ENCODE measurements around the gene DDX11. TPM values are rescaled to one million over a fixed set of nuclear protein-coding genes. Genes with fewer than 3 reads are reported as not detected.
"Not testable (repeated sequence)": the region's sequence is repeated elsewhere in the genome, so short reads cannot be mapped to it uniquely, and the experiment has no call there.

Gene DDX11
- polyA plus RNA-seq, 1 of the 3 experiments (the other 2 are of a cell fraction): 33.4 TPM

DNA sequence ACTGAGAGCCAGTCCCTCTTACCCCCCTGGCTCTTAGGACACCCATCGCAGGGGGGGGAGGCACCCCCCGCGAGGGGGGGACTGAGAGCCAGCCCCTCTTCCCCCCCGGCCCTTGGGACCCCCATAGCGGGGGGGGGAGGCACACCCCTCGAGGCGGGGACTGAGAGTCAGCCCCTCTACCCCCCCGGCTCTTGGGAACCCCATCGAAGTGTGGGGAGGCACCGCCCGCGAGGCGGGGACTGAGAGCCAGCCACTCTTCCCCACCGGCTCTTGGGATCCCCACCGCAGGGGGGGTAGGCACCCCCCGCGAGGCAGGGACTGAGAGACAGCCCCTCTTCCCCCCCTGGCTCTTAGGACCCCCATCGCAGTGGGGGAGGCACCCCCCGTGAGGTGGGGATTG is 48.8 kb downstream of the DDX11 start:
- POLR2A ChIA-PET: no interaction called here

DNA sequence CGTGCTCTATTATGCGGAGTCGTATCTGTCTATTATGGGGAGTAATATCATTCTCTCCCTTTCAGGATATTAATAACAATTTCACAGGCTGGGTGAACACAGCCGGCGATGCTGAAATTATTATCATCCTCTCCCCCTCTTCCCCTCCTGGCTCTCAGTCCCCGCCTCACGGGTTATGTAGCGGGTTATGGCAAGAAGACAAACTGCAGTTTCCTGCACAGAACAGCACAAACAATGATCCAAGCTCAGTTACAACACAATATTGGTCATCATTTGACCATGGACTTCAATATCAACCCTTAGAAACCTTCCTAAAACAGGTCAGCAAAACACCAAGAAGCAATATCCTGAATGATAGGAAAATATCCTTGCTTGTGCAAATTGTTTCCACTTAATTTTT is 50.5 kb downstream of the DDX11 start:
- not testable (repeated sequence) for H3K79me2 ChIP-seq (ENCODE audit: insufficient read depth)

More for the DNA sequence above, 48.8 kb downstream of the DDX11 start:
- Histone ChIP-seq H3F3A (replicated peaks; ENCODE audit: insufficient read depth) (no peaks in the 10 kb centered on the region), H3K27me3 (ENCODE audit: insufficient read depth) (no peaks in the 10 kb centered on the region; the same call in 1 of the 2 replicates), H3K9ac (no peak overlapping the region), H3K27ac (ENCODE audit: low read depth in 2 of 2, low read length in 1 of 2) (no peak overlapping the region), H2AFZ (ENCODE audit: low read depth) (no peak overlapping the region), H3K9me3 (no peaks in the 10 kb centered on the region), H3K79me2 (ENCODE audit: insufficient read depth) (no peaks in the 10 kb centered on the region), H3K4me3 (ENCODE audit: low read depth in 2 of 2, low read length in 1 of 2) (no peak overlapping the region), H3K4me2 (no peak overlapping the region), H4K20me1 (ENCODE audit: insufficient read depth) (no peaks in the 10 kb centered on the region), H3K9me2 (no peaks in the 10 kb centered on the region), H3K4me1 (ENCODE audit: control insufficient read depth in 1 of 2, insufficient read depth in 2 of 2, low read depth in 1 of 2, low read length in 1 of 2) (peaks cover 0 to 25% of the 10 kb centered on the region in 2 experiments; a peak in 1 of 4 replicates), H3K36me3 (replicated peaks in 1 of 2; ENCODE audit: control insufficient read depth in 1 of 2, insufficient read depth in 2 of 2, low read length in 1 of 2) (no peaks in the 10 kb centered on the region)
- 83% methylated on average over 7 of the region's 19 CpGs for WGBS (ENCODE audit: low lambda C conversion rate)
- DNase-seq: no peak
- TF ChIP-seq MEF2A (IDR thresholded peaks at IDR 0.05; ENCODE audit: borderline replicate concordance, low read depth) (no peak), EP300 (IDR thresholded peaks at IDR 0.05; ENCODE audit: borderline replicate concordance in 1 of 2, low read depth in 1 of 2, low read length in 1 of 2) (no peak), MXI1 (IDR thresholded peaks at IDR 0.05; ENCODE audit: low read depth, low read length) (no peak), FOSL2 (IDR thresholded peaks at IDR 0.05; ENCODE audit: borderline replicate concordance, low read depth) (no peak), RAD21 (IDR thresholded peaks at IDR 0.05; ENCODE audit: low read length) (no peak), ELF1 (IDR thresholded peaks at IDR 0.05) (no peak)
- TF ChIP-seq, protein P1, sequence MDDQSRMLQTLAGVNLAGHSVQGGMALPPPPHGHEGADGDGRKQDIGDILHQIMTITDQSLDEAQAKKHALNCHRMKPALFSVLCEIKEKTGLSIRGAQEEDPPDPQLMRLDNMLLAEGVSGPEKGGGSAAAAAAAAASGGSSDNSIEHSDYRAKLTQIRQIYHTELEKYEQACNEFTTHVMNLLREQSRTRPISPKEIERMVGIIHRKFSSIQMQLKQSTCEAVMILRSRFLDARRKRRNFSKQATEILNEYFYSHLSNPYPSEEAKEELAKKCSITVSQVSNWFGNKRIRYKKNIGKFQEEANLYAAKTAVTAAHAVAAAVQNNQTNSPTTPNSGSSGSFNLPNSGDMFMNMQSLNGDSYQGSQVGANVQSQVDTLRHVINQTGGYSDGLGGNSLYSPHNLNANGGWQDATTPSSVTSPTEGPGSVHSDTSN (IDR thresholded peaks at IDR 0.05): no peak
- TF ChIP-seq, protein P2, sequence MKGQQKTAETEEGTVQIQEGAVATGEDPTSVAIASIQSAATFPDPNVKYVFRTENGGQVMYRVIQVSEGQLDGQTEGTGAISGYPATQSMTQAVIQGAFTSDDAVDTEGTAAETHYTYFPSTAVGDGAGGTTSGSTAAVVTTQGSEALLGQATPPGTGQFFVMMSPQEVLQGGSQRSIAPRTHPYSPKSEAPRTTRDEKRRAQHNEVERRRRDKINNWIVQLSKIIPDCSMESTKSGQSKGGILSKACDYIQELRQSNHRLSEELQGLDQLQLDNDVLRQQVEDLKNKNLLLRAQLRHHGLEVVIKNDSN (IDR thresholded peaks at IDR 0.05; ENCODE audit: borderline replicate concordance, low read depth): no peak
- CTCF ChIA-PET: no interaction called here

DNA sequence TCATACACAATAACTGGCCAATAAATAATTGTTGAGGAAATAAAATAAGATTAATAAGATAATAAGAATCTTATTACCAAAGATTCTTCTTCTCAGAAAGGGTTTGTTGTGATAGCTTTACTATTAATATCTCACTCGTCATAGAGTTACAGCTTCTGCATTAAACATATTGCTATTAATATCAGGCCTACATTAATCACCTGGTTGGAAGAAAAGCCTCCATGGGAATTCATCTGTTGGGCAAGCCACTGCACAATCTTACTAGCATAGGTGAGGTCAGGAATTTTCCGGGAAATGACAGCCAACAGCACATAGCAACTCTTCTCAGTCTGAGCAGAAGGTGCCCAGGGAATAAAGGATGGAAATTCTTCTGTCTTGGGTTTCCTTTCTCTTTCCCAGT is 51.5 kb downstream of the DDX11 start:
- H3K4me2 ChIP-seq; H3K9me3 ChIP-seq; H4K20me1 ChIP-seq (ENCODE audit: insufficient read depth); H3F3A ChIP-seq (replicated peaks; ENCODE audit: insufficient read depth); H3K9me2 ChIP-seq; H3K27ac ChIP-seq (ENCODE audit: low read depth in 2 of 2, low read length in 1 of 2); H3K9ac ChIP-seq; H3K79me2 ChIP-seq (ENCODE audit: insufficient read depth); H3K4me3 ChIP-seq (ENCODE audit: low read depth in 2 of 2, low read length in 1 of 2); H3K27me3 ChIP-seq (ENCODE audit: insufficient read depth); H3K36me3 ChIP-seq (replicated peaks in 1 of 2; ENCODE audit: control insufficient read depth in 1 of 2, insufficient read depth in 2 of 2, low read length in 1 of 2); DNase-seq; POLR2A ChIA-PET; CTCF ChIA-PET; H3K4me1 ChIP-seq (ENCODE audit: control insufficient read depth in 1 of 2, insufficient read depth in 2 of 2, low read depth in 1 of 2, low read length in 1 of 2); H2AFZ ChIP-seq (ENCODE audit: low read depth): not testable (repeated sequence)
- 78% methylated on average over 1 of the region's 2 CpGs for WGBS (ENCODE audit: low lambda C conversion rate)

More for the DNA sequence above, 50.5 kb downstream of the DDX11 start:
- H3K27me3 ChIP-seq (ENCODE audit: insufficient read depth); CTCF ChIA-PET; H3K9ac ChIP-seq; DNase-seq; H3K4me1 ChIP-seq (ENCODE audit: control insufficient read depth in 1 of 2, insufficient read depth in 2 of 2, low read depth in 1 of 2, low read length in 1 of 2); H3F3A ChIP-seq (replicated peaks; ENCODE audit: insufficient read depth); H3K4me3 ChIP-seq (ENCODE audit: low read depth in 2 of 2, low read length in 1 of 2); H3K9me2 ChIP-seq; H3K4me2 ChIP-seq; H3K9me3 ChIP-seq; H4K20me1 ChIP-seq (ENCODE audit: insufficient read depth); H3K36me3 ChIP-seq (replicated peaks in 1 of 2; ENCODE audit: control insufficient read depth in 1 of 2, insufficient read depth in 2 of 2, low read length in 1 of 2); POLR2A ChIA-PET; H2AFZ ChIP-seq (ENCODE audit: low read depth); H3K27ac ChIP-seq (ENCODE audit: low read depth in 2 of 2, low read length in 1 of 2): not testable (repeated sequence)
- WGBS (ENCODE audit: low lambda C conversion rate): 88% methylated on average over 8 of the region's 8 CpGs

DNA sequence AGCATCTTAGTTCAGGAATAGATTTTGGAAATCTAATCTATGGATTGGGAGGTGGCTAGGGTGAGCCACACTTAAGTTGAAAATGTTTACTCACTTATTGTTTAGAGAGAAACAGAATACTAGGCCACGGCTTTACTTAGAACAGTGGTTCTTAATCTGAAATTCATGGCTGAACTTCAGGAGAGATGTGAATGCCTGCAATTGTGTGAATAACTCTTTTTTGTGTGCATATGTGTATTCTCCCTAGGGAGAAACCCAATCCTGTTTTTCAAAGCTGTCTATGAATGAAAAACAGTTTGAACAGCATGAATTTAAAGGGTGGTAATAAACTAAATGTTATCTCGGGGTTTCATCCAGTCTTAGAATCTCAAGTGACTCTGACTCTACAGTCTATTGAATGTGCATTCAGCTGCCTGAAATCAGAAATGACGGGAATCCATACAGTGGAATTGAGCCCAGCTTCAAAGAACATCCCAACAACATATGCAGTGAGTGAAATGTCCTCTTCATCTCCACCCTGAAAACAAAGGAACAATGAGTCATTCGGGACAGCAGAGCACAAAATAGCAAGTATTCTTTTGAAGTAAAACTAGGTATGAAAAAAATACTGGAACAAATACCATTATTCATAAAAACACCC is 53.7 kb downstream of the DDX11 start:
- WGBS (ENCODE audit: low lambda C conversion rate): 54% methylated on average over 3 of the region's 4 CpGs
- H3K79me2 ChIP-seq (ENCODE audit: insufficient read depth); DNase-seq: not testable (repeated sequence)

DNA sequence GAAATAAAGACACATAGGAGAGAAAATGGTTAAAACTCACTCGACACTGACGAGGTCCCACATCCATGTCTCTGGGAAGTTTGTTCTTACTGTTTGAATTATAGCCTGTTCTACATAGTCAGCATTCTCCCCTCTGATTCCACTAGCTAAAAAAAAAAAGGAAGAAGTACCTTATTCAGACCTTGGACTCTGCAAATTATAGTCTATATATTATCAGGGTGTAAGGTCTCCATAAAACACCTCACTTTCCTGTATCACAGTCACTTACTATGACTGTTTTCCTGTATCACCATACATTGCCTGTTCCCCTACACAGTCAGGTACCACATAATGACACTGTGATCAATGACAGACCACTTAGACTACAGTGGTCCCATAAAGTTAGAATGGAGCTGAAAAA is 62.9 kb downstream of the DDX11 start:
- H4K20me1 ChIP-seq (ENCODE audit: insufficient read depth); H3K9me3 ChIP-seq; H3K79me2 ChIP-seq (ENCODE audit: insufficient read depth); H3K27ac ChIP-seq (ENCODE audit: low read depth in 2 of 2, low read length in 1 of 2); DNase-seq; H3K4me2 ChIP-seq; H2AFZ ChIP-seq (ENCODE audit: low read depth); H3F3A ChIP-seq (replicated peaks; ENCODE audit: insufficient read depth); H3K27me3 ChIP-seq (ENCODE audit: insufficient read depth); H3K4me1 ChIP-seq (ENCODE audit: control insufficient read depth in 1 of 2, insufficient read depth in 2 of 2, low read depth in 1 of 2, low read length in 1 of 2); H3K4me3 ChIP-seq (ENCODE audit: low read depth in 2 of 2, low read length in 1 of 2); H3K9me2 ChIP-seq; POLR2A ChIA-PET; H3K36me3 ChIP-seq (replicated peaks in 1 of 2; ENCODE audit: control insufficient read depth in 1 of 2, insufficient read depth in 2 of 2, low read length in 1 of 2); CTCF ChIA-PET; H3K9ac ChIP-seq: not testable (repeated sequence)
- WGBS (ENCODE audit: low lambda C conversion rate): 73% methylated on average over 2 of the region's 2 CpGs

More for the DNA sequence above, 53.7 kb downstream of the DDX11 start:
- H3K36me3 ChIP-seq (replicated peaks in 1 of 2; ENCODE audit: control insufficient read depth in 1 of 2, insufficient read depth in 2 of 2, low read length in 1 of 2); H3K27me3 ChIP-seq (ENCODE audit: insufficient read depth); H3F3A ChIP-seq (replicated peaks; ENCODE audit: insufficient read depth); H3K27ac ChIP-seq (ENCODE audit: low read depth in 2 of 2, low read length in 1 of 2); H3K9me2 ChIP-seq; H3K9ac ChIP-seq; CTCF ChIA-PET; H3K4me1 ChIP-seq (ENCODE audit: control insufficient read depth in 1 of 2, insufficient read depth in 2 of 2, low read depth in 1 of 2, low read length in 1 of 2); H3K4me2 ChIP-seq; H3K4me3 ChIP-seq (ENCODE audit: low read depth in 2 of 2, low read length in 1 of 2); H2AFZ ChIP-seq (ENCODE audit: low read depth); H4K20me1 ChIP-seq (ENCODE audit: insufficient read depth); H3K9me3 ChIP-seq; POLR2A ChIA-PET: not testable (repeated sequence)

All from SK-N-SH (cell line).